Measurements from ENCODE around the gene PPIL6.

The PPIL6 gene

DNA sequence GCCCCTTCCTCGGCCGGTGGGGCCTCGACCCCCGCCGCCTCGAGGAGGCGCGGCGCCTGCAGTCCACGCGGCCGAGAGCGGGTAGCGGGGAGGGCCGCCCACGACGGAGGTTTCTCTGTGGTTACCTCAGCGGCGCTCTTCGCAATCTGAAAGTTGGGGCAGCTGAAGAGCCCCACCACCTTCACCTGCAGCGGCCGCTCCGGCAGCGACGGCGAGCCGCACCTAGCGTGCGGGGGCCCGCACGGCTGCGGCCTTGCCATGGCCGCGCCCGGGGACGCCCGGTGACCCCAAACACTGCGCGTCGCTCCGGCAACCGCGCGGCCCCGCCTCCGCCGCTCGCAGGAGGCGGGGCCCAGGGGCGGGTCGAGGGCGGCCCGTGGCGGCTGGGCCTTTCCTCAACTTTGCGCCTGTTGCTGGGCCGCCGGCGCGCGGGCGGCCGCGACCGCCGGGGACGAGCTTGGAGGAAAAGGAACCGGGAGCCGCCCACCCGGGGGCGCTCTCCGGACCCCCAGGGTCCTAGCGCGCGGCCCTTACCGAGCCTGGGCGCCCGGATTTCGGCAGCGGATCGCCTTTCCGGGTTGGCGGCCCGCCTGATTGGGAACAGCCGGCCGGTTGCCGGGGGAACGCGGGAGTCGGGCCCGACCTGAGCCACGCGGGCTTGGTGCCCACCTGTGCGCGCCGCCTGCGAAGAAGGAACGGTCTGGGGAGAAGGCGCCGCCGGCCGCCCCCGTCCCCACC lies at the start of gene PPIL6, which contains the start of gene SMPD2:
Gene PPIL6 (minus strand): TSS at position 298 of the 738 bp plus-strand sequence. CDS start 38 bp downstream, at position 260.
Gene SMPD2 (plus strand): TSS at position 394 of the 738 bp plus-strand sequence. CDS start 398 bp downstream, outside the sequence.
- peak; percentile 75 for DNase-seq (ENCODE audit: low spot score)

DNA sequence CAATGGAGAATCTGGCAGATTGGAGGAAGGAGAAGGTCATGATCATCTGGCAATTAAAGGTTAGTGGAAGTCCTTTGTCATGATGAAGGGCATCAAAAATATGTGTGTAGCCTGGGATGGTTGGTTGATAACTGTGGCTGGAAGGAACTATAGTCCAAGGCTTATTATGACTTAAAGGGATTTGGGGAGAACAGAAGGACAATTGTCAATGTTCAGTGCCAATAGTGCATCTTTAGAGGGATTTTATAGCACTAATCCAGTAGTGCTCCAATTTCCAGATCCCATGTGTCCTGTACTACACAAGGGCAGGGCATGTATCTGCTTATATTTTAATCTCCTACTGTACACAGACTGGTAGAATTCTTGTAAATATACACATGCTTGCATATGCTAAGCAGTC lies 47.6 kb upstream of the PPIL6 start:
- DNase-seq (ENCODE audit: low spot score) = no peak

DNA sequence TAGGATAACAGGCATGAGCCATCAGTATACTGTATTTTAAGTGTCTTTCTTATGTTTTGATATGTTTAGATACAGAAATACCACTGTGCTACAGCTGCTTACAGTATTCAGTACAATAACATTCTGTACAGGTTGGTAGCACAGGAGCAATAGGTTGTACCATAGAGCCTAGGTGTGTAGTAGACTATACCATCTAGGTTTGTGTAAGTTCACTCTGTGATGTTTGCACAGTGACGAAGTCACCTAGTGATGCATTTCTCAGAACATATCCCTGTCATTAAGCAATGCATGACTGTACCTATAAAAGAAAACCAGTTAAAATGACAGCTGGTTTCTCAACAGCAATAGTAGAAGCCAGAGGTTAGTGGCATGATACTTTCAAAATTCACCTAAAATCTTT lies 45.6 kb upstream of the PPIL6 start:
- no peak for DNase-seq (ENCODE audit: low spot score)

- no peak for DNase-seq (ENCODE audit: low spot score)
Observed at GRCh38 chr6:109485266-109485935, 45.0 kb upstream of the PPIL6 start.

- no peak for DNase-seq (ENCODE audit: low spot score)
Observed at GRCh38 chr6:109484122-109484521, 43.7 kb upstream of the PPIL6 start.

- DNase-seq (ENCODE audit: low spot score) = no peak
Observed at GRCh38 chr6:109483735-109484057, 43.3 kb upstream of the PPIL6 start.

DNA sequence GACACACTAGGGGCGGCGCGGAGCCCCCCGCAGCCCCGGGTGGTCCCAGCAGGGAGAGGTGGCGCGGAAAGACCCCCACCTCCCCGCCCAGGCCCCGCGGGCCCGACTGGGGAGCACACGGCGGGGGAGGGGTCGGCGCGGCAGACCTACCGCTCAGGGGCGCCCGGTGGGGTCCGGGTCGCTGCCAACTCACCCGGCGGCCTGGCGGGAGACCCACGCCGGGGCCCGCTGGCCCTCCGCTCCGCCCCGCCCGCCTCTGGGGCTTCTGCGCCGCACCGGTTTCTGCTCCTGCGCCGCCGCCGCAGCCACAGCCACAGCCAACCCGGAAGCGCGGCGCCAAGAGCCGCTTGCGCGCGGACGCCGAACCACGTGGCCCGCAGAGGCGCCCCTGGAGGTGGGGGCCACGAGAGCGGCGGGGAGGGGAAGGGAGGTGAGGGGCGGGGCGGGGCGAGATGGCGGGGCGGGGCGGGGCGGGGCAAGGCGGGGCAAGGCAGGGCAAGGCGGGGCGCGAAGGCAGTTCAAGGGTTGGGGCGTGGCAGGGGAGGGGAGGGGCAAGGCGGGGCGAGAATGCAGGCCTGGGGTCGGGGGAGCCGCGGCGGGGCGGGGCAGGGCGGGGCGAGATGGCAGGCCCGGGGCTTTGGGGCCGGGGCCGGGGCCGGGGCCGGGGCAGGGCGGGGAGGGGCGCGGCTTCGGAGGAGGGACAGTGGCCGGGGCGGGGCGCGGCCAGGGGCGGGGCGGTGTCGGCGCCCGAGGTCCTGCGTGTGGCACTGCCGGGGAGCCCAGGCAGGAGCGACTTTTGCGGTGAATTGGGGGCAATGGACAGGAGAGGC lies 42.7 kb upstream of the PPIL6 start, which contains the start of gene ZBTB24:
Gene ZBTB24 (minus strand): TSS at position 315 of the 830 bp plus-strand sequence. CDS start 1,193 bp downstream, outside the sequence.
- DNase-seq (ENCODE audit: low spot score) = peak; percentile 92

DNA sequence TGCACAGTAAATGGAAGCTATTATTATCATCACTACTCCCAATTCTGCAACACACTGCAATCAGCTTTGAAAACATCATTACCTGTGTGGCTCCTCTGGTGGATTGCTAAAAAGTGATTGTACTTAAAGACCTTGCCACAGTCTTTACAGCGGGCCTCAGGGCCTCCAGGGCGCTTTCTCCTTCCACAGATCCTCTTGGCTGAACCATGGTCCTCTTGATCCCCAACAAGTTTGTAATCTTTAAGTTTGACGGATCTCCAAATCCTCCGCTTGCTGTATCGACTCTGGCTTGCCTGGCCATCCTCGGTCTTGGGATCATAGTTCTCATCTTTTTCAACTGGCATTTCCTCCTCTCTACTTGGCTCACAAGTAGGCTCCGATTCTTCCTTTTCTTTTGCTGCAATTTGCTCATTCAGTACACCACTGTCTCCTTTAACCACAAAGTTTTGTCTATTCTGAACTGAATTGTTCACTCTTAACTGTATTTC lies 40.6 kb upstream of the PPIL6 start:
- no peak for DNase-seq (ENCODE audit: low spot score)

GRCh38 chr6:109478841-109479624 lies 38.6 kb upstream of the PPIL6 start:
- DNase-seq (ENCODE audit: low spot score) = no peak

GRCh38 chr6:109478222-109478805 lies 37.9 kb upstream of the PPIL6 start:
- DNase-seq (ENCODE audit: low spot score) = no peak

DNA sequence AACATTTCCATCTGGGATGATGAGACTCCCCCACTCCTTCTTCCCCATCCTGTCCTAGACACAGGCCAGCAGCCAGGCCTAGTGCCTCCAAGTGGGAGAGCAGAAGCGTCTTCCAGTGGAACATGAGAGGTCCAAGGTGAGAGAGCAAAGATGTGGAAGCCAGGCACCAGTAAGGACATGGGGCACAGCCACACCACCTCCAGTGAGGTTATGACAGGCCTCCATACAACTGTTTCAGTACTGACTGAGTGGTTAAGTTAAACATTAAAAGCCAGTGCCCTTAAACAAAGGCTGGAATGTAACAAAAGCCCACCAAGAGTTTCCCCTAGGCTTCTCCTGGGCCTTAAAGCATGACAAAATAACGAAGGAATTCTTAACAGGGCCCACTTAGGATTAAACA lies 37.3 kb upstream of the PPIL6 start:
- DNase-seq (ENCODE audit: low spot score) = no peak

- DNase-seq (ENCODE audit: low spot score) = no peak
Observed at GRCh38 chr6:109477184-109477583, 36.8 kb upstream of the PPIL6 start.

DNA sequence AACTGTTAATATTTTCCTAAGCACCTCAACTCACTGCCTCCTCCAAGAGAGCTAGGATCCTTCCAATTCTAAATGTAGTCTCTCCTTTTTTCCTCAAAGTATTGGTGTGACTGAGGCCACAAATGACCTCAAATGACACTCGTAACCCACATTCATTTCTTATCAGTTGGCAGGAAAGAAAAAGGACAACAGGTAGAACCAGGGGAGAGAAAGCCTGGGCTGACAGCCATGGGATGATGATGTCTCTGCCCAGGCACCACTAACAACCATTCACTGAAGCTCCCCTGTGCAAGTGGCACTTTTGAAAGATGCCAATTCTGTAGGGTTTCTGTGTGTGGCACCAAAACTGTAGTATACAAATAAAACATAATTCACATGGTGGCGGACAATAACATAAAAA lies 35.2 kb upstream of the PPIL6 start:
- DNase-seq (ENCODE audit: low spot score) = no peak

- DNase-seq (ENCODE audit: low spot score) = no peak
Observed at GRCh38 chr6:109474995-109475394, 34.6 kb upstream of the PPIL6 start.

- DNase-seq (ENCODE audit: low spot score) = no peak
Observed at GRCh38 chr6:109473120-109473519, 32.7 kb upstream of the PPIL6 start.

- DNase-seq (ENCODE audit: low spot score) = no peak
Observed at GRCh38 chr6:109472132-109472995, 31.9 kb upstream of the PPIL6 start.

DNA sequence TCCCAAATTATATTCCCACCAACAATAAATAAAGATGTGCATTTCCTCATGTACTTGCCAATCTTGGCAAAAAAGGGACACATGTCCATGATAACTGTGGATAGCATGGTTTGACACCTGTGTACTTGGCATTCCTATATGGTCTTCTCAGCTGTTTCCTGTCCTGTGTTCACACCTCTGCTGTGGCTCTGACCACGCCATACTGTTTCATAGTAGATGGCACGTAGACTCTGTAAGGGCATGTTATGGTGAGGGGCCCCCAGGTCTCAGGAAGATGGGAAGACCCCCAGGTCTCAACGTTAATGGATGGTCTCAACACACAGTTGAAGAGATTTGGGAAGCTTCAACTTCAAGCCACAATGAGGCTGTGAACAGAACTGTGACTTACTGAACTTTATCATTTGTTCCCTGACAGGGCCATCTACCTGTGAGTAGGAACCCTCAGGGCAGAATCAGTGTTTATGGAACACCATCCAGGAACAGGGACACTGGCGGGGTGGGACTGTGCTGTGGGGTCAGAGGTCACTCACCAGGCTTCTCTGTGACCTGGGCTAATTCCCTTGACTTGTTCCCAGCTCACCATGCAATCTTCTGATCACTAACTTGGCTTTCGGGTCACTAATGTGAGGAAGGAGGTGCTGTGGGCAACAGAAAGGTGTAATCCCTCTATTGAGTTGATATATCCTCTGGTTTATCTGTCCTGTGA lies 30.8 kb upstream of the PPIL6 start:
- no peak for DNase-seq (ENCODE audit: low spot score)

GRCh38 chr6:109469591-109470189 lies 29.3 kb upstream of the PPIL6 start:
- DNase-seq (ENCODE audit: low spot score) = no peak

- DNase-seq (ENCODE audit: low spot score) = no peak
Observed at GRCh38 chr6:109467696-109468095, 27.3 kb upstream of the PPIL6 start.

All from CD4-positive, alpha-beta T cell treated with Interleukin-6 at 100 ng/mL for 8 hours (primary cell).